Measurements from ENCODE around the gene PHKB. TPM values are rescaled to one million over a fixed set of nuclear protein-coding genes. Genes with fewer than 3 reads are reported as not detected.
A peak's percentile ranks its signal among the peaks of the same experiment; 100 is the strongest.

Gene PHKB
- total RNA-seq, 1 donor from 2014 or later: 47.9 TPM

GRCh38 chr16:47574091-47575054 lies 113.2 kb downstream of the PHKB start:
- peak; percentile 90 for ATAC-seq

DNA sequence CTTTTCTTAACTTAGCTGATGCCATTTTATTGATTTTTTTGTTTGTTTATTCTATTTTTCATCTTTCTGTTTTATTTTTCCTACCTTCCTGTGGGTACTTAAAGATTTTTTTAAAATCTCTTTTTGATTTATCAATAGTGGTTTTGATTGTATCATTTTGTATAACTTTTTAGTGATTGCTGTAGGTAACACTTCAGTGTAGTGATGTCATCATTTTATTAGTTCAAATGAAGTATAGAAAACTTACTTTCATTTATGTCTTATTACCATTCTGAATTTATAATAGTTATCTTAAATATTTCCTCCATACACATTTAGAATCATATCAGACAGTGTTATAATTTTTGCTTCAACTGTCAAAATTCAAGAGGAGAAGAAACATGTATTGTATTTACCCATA lies 115.9 kb downstream of the PHKB start:
- no peak for ATAC-seq

- ATAC-seq: no peak
These were observed 116.9 kb downstream of the PHKB start for GRCh38 chr16:47578033-47578432.

DNA sequence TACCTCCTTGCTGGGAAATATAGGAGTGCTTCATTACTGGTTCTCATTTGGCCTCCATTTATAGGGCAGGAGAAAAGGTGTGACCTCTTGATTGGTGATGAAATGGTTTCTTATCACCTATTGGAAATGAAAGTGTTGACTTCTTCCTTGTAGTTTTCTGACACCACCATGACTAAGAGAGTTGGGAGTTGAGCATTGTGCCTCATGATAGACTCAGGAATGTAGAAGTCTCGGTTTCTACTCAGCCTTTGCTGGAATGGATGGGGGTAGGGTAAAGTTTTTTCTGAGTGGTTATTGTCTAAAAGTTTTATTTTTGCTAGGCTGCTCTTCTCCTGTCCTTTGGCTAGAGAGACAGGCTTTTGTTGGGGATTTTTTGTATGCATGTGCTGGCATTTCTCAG lies 117.4 kb downstream of the PHKB start:
- peak; percentile 16 for ATAC-seq

DNA sequence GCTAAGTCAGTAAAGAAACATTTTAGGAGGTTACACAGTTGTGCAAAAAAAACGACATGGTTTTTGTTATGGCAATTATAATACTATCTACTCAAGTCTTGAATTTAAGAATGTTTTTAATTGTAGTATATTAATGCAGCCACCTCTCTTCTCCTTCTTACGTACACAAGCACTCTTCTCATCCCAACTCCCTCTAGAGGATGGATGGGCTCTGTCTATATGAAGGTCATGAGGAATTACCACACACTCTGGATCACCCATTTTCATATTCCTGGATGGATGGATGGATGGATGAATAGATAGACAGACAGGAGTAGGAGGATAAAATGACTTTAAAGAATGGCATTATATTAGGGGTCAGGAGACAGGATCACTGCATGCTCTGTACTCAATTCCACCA lies 120.0 kb downstream of the PHKB start:
- no peak for ATAC-seq

DNA sequence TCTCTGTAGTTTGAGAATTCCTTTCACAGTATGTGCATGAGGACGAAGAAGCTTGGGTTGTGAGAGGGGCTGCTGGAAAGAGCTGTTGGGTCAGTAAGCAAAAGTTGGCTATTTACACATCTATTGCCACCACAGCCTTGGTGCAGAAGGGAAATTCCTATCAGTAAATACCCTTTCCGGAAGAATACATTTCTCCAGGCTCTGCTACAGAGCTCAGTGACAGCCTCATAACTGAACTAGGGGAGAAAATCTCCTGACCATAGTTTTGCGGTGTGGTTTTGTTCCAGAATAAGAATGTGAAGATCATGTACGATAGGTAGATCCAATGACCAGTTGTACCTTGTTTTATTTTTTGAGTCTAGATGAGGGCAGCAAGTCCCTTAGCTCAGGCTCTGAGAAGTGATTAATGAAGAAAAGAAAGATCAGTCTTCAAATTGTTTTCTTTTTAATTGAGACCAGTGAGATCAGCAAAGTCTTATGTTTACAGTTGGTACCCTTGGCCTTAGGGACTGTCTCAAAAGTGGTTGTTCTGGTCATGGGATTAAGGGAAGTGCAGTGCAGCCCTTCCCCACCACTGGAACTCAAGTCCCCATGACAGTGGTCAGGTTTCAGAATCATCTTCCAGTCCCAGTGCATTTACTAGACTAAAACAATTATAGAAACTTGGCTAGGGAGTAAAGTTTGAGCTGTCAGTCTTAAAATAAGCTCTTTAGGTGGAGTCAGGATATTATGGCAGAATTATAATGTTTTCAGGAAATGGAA lies 123.5 kb downstream of the PHKB start:
- no peak for ATAC-seq

GRCh38 chr16:47586121-47586520 lies 125.0 kb downstream of the PHKB start:
- no peak for ATAC-seq

DNA sequence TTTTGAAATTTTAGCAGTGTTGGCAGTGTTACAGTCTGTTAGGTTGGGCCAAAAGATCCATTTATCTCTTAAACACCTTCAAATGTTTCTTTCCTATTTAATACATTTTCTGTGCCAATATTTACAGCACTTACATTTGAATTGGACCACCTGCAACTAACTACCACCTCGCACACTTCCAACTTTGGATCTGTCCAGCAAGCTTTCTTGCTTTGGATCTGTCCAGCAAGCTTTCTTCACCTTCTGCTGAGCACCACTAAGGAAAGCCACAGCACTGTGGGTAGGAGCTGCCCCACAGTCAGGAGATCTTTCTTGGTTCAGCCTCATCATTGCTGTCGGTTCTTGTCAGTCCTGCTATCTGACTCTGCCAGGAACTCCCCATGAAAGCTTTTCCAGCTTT lies 129.3 kb downstream of the PHKB start:
- ATAC-seq: no peak

DNA sequence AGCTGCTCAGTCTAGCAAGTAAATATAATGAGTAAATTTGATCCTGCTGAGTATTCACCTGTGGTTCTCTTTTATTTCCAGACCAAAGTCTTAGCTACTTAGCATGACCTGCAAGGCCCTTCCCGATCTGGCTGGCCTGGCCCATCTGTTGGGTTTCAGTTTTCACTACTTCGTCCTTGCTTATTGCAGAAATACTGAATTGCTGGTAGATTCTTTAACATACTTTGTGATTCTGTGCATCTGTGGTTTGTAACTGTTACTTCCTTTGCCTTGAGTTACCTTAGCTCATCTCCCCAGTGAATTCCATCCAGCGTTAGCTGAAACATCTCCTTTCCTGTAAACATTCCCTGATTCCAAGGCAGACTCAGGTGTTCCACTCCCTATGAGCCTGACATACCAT lies 131.1 kb downstream of the PHKB start:
- no peak for ATAC-seq

DNA sequence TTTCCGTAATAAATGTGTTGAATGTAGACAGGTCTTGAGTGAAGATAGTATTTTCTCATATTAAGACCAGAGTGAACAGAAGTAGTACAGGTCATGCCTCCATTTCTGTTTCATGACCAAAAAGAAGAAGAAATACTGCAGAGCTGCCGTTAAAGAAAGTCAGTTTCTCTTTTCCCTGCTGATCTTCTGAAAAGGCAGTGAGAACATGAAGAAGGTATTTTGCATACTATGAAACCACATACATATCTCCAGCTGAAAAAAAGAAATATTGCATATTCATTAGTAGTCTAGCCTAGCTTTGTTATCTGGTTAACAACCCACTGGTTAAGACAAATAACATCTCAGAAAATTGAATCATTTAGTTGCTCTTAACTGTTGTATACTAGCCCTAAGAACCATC lies 138.4 kb downstream of the PHKB start:
- no peak for ATAC-seq

- no peak for ATAC-seq
These were observed 139.2 kb downstream of the PHKB start for GRCh38 chr16:47600376-47600775.

- ATAC-seq: no peak
These were observed 143.2 kb downstream of the PHKB start for GRCh38 chr16:47604306-47604705.

- no peak for ATAC-seq
These were observed 149.9 kb downstream of the PHKB start for GRCh38 chr16:47611042-47611441.

GRCh38 chr16:47611848-47612493 lies 150.8 kb downstream of the PHKB start:
- ATAC-seq: no peak

DNA sequence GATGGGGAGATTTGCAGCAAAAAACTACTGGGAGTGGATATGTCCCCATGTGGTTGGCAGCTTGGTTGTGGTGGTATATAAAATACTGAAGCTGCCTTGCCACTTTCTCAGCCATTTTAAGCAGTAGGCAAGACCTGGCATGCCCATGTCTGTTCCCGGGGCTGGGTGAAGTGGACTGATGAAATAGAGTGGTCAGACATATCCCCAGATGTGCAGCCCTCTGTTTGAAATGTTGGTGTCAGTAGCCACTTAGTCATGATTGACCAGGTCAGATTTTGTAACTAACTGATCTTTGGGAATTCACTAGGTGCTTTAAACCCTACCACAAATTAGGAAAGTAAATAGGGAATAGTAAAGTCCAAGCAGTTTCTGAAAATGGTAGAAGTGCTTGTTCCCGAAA lies 151.6 kb downstream of the PHKB start:
- no peak for ATAC-seq

GRCh38 chr16:47613251-47613650 lies 152.1 kb downstream of the PHKB start:
- ATAC-seq: no peak

DNA sequence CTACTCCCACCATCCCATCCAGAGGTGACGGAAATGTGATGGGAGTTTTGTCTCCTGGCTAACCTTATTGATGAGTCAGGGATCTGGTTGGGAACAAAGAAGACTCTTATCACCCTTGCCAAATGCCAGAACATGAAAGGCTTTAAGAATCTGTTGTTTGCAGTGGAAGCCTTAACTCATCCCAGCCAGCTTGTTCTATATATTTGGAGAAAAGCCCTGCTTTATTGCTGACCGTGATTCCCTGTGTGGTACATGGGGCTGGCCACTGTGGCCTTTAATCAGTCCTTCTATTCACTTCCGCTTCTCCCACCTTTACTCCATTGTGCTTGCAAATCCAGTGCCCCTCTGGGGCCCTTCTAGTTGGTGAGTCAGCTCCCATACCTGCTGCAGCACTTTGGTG lies 156.6 kb downstream of the PHKB start:
- no peak for ATAC-seq

- no peak for ATAC-seq
These were observed 161.5 kb downstream of the PHKB start for GRCh38 chr16:47622451-47623176.

DNA sequence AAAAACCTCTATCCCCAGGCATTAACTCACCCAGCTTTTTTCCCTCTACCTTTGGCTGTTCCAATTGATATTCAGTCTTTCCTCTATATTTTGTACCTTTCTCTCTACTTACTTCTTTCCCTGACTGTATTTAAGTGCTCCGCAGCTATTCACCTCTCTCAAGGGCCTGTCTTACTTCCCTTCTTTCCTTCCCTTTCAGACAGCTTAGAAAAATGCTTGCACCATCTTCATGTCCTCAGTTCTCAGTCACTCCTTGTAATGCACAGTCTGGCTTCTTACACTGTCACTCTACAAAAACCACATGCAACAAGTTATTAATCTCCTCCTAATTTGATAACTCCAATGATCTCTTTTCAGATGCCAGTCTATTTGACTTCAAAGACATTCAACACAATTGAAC lies 163.4 kb downstream of the PHKB start:
- no peak for ATAC-seq

DNA sequence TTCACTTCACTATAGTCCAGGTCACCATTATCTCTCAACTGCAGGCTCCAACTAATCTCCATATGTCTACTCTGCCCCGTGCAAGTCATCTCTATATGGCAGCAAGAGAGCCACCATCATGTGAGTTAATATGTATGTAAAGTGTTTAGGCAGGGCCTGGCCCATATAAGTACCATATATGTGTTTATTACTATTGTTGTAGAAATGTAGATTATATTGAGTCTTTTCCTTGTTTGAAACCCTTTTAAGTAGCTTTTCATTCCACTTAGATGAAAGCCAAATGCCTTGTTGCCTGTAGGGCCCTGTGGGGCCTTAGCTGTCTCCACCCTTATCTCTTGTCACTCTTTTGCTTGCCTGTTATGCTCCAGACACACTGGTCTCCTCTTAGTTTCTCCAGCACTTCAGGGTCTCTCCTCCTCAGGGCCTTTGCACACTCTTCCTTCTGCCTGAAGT lies 164.0 kb downstream of the PHKB start:
- ATAC-seq: no peak

- ATAC-seq: no peak
These were observed 165.1 kb downstream of the PHKB start for GRCh38 chr16:47626246-47626645.

GRCh38 chr16:47627085-47627639 lies 166.0 kb downstream of the PHKB start:
- ATAC-seq: no peak
